Left lung (tissue), 10 donors: ENCODE data around the gene ASCC3. TPM values are rescaled to one million over a fixed set of nuclear protein-coding genes. Genes with fewer than 3 reads are reported as not detected.
"Not testable (repeated sequence)": the region's sequence is repeated elsewhere in the genome, so short reads cannot be mapped to it uniquely, and the experiment has no call there.

Source experiments
- ATAC-seq: fragments of 200-7000 bp; cut with Tn5 transposase; one replicate; pipeline ENCODE4 v1.9.1; 2020; ENCODE audit warnings: moderate library complexity
- DNase-seq, 4 donors: peaks; one replicate each; pipeline ENCODE4 v3.0.0-alpha.2; 2013 to 2020
- H3K27ac ChIP-seq, 2 donors: fragments of 200-600 bp; sonication (generic) in 1 of 2; one replicate each; pipeline versions ENCODE4 v1.5.0 to v1.8.0; 2020 to 2021
- H3K27me3 ChIP-seq, 2 donors: fragments of 200-600 bp; sonication (generic) in 1 of 2; one replicate each; pipeline versions ENCODE4 v1.5.0 to v1.8.0; 2020 to 2021
- H3K36me3 ChIP-seq, 2 donors: fragments of 200-600 bp; sonication (generic) in 1 of 2; one replicate each; pipeline versions ENCODE4 v1.5.0 to v1.8.0; 2020 to 2021
- H3K4me1 ChIP-seq, 2 donors: fragments of 200-600 bp; one replicate each; pipeline ENCODE4 v1.8.0; 2021
- H3K4me3 ChIP-seq, 2 donors: fragments of 200-600 bp; sonication (generic) in 1 of 2; one replicate each; pipeline versions ENCODE4 v1.5.0 to v1.8.0; 2020 to 2021; ENCODE audit warnings: mild to moderate bottlenecking in 1 of 2
- H3K9me3 ChIP-seq, 2 donors: fragments of 200-600 bp; sonication (generic) in 1 of 2; one replicate each; pipeline versions ENCODE4 v1.5.0 to v1.8.0; 2020 to 2021
- CTCF ChIP-seq, 2 donors: fragments of 200-600 bp; sonication (generic) in 1 of 2; IDR thresholded peaks; one replicate each; pipeline versions ENCODE4 v1.5.0 to v1.8.0; 2021; ENCODE audit warnings: antibody characterized with exemption in 2 of 2
- intact Hi-C, 2 donors: fragments of 100-400 bp; cut with DNase I; formaldehyde crosslinking; loops; one replicate each; pipeline versions ENCODE4 v1.11.2 to v1.14.2; 2022
- polyA plus RNA-seq, 6 donors: library from polyadenylated mRNA; unstranded; fragments of 120-200 nt; gene quantifications; one replicate each; pipeline ENCODE4 v1.2.1, GENCODE V29; 2013; ENCODE audit not compliant: insufficient read length in 6 of 6
- total RNA-seq, 2 donors: library from RNA; stranded (reverse); fragmentation: NEBNext Ultra II Directional; extraction: Animal tissue kit (Norgen Biotek cat#: 25700); gene quantifications; one replicate each; pipeline ENCODE4 v1.2.1, GENCODE V29; 2021
- donor health status: DM: no; HTN: yes; CAD: no.
- donor health status: DM: no; HTN: no; CAD: no.

Gene ASCC3
- total and polyA plus RNA-seq, 8 donors: 20.6 to 43.2 (median 23.4) TPM

DNA sequence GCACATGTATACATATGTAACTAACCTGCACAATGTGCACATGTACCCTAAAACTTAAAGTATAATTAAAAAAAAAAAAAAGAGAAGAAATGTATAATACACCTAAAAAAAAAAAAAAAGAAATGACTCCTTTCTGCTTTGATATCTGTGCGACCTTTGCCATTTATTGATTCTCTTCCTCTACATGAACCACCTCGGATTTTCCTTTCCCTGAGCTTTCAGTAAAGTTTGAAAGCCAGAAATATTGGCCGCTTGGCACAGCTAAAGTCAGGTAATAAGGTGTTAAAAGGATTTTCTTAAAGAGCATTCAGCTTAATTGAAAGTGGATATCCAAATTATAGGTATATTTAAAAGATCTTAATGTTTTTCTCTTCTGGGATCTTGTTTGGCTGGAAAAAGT, 12.6 kb upstream of the ASCC3 start:
- Histone ChIP-seq H3K27ac (no peak overlapping the region), H3K4me3 (no peak overlapping the region), H3K9me3 (peaks cover 0 to 14% of the 10 kb centered on the region in 2 donors), H3K4me1 (no peaks in the 10 kb centered on the region), H3K27me3 (no peaks in the 10 kb centered on the region), H3K36me3 (no peaks in the 10 kb centered on the region)
- ATAC-seq (no peak), DNase-seq (no peak)
- no peak for TF ChIP-seq CTCF (IDR thresholded peaks at IDR 0.05)
- intact Hi-C loops: no loop called here

DNA sequence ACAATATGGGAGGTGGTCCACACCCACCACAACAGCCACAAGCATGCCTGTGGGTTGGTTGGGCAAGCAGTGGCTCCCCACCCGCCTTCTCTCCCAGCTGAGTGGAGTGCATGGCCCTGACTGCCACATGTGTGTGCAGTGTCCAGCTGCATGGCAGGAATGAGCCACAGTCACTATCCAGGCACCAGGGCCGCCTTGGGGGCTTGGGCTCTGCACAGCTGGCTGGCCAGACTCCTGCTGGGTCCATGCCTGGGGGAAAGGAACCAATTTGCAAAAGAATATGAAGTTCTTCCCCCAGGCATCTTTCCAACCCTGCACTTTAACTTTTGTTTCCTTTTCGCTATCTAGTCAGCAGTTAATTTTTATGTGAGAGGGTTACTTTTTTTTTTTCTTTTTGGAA, 11.6 kb upstream of the ASCC3 start:
- no peak overlapping the region for H3K4me3 ChIP-seq
- intact Hi-C loops: no loop called here
- H3K27me3 ChIP-seq: no peaks in the 10 kb centered on the region
- no peak for TF ChIP-seq CTCF (IDR thresholded peaks at IDR 0.05)
- peaks cover 0 to 4% of the 10 kb centered on the region in 2 donors for H3K9me3 ChIP-seq
- no peaks in the 10 kb centered on the region for H3K36me3 ChIP-seq
- no peak for ATAC-seq
- H3K4me1 ChIP-seq: no peaks in the 10 kb centered on the region
- DNase-seq: peak in 1 of 4 donors; percentile 59
- no peak overlapping the region for H3K27ac ChIP-seq

DNA sequence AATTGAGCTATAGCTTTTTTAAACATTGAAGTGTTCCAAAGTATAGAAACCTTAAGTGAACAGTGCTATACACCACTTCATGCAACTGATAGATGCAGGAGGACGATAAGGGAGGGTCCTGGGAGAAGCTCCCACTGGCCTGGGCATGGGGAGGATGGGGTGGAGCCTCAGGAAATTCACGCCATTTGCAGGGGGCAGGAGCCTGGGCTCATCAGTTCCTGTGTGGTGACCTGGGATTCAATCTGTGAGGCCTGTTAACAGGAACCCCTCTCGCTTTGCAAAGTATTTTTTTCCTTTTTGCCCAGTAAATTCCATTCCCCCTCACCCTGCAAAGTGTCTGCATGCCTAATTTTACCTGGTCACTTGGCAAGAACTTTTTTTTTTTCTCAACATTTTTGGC, 11.0 kb upstream of the ASCC3 start:
- intact Hi-C loops: no loop called here
- no peak for TF ChIP-seq CTCF (IDR thresholded peaks at IDR 0.05)
- ATAC-seq: no peak

GRCh38 chr6:100891079-100891478, 9.9 kb upstream of the ASCC3 start:
- Histone ChIP-seq H3K4me1 (no peaks in the 10 kb centered on the region), H3K27ac (no peak overlapping the region), H3K27me3 (no peaks in the 10 kb centered on the region), H3K36me3 (no peaks in the 10 kb centered on the region), H3K4me3 (no peak overlapping the region), H3K9me3 (no peaks in the 10 kb centered on the region)
- no peak for TF ChIP-seq CTCF (IDR thresholded peaks at IDR 0.05)
- ATAC-seq (no peak), DNase-seq (no peak)
- intact Hi-C loops: no loop called here

More for the DNA sequence above, 11.0 kb upstream of the ASCC3 start:
- no peaks in the 10 kb centered on the region for H3K9me3 ChIP-seq
- H3K27me3 ChIP-seq: no peaks in the 10 kb centered on the region
- no peaks in the 10 kb centered on the region for H3K36me3 ChIP-seq
- no peak overlapping the region for H3K4me3 ChIP-seq
- H3K4me1 ChIP-seq: no peaks in the 10 kb centered on the region
- DNase-seq: no peak
- H3K27ac ChIP-seq: no peak overlapping the region

DNA sequence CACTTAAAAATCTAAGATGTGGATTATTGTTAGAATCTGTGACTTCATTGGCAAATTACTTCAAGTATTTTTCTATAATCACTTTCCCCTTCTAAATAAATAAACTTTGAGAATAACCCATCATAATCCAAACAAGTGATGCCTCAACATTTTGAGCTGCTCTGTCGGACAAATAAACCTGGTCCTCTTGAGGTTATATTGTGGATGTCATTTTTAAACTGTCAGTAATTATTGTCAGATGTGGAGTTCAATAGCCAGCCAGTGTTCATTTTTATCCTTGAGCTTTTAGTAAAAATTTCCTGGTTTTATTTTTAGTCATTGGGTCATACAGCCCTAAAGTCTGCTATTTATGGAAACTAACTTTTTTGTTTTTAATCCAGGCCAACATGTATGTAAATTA, 9.5 kb upstream of the ASCC3 start:
- ATAC-seq, H3K27me3 ChIP-seq, H3K4me1 ChIP-seq, H3K36me3 ChIP-seq, H3K9me3 ChIP-seq, DNase-seq, intact Hi-C loops, H3K4me3 ChIP-seq, H3K27ac ChIP-seq: not testable (repeated sequence)

- intact Hi-C loops: no loop called here
- Histone ChIP-seq H3K4me3 (no peak overlapping the region), H3K9me3 (no peaks in the 10 kb centered on the region), H3K4me1 (no peaks in the 10 kb centered on the region), H3K27me3 (no peaks in the 10 kb centered on the region), H3K36me3 (no peaks in the 10 kb centered on the region), H3K27ac (no peak overlapping the region)
- DNase-seq: peak in 1 of 4 donors; percentile 53
- TF ChIP-seq CTCF (IDR thresholded peaks at IDR 0.05): no peak
- ATAC-seq: no peak
These were observed 8.2 kb upstream of the ASCC3 start for GRCh38 chr6:100889351-100889750.
